T-helper 1 cell treated with Interleukin-12 subunit alpha and Interleukin-12 subunit beta and Interleukin-4 antibody, amounts not matched to agents 30 μg/mL and 1 μg/mL, for 36 hours (primary cell): ENCODE data around the gene SECISBP2.
A peak's percentile ranks its signal among the peaks of the same experiment; 100 is the strongest.

Experiments
- H3K27ac Mint-ChIP-seq: one replicate; pipeline ENCODE4 v1.8.0; 2021; ENCODE audit warnings: mild to moderate bottlenecking, mixed read lengths
- H3K27me3 Mint-ChIP-seq: one replicate; pipeline ENCODE4 v1.8.0; 2021; ENCODE audit warnings: low read depth, mixed read lengths
- H3K36me3 Mint-ChIP-seq: one replicate; pipeline ENCODE4 v1.8.0; 2021; ENCODE audit warnings: low read depth, mixed read lengths
- H3K4me1 Mint-ChIP-seq: one replicate; pipeline ENCODE4 v1.8.0; 2021; ENCODE audit warnings: low read depth, mixed read lengths
- H3K4me3 Mint-ChIP-seq: one replicate; pipeline ENCODE4 v1.8.0; 2021; ENCODE audit warnings: mild to moderate bottlenecking, moderate library complexity, mixed read lengths
- H3K9me3 Mint-ChIP-seq: one replicate; pipeline ENCODE4 v1.8.0; 2021; ENCODE audit warnings: mixed read lengths

Gene SECISBP2

DNA sequence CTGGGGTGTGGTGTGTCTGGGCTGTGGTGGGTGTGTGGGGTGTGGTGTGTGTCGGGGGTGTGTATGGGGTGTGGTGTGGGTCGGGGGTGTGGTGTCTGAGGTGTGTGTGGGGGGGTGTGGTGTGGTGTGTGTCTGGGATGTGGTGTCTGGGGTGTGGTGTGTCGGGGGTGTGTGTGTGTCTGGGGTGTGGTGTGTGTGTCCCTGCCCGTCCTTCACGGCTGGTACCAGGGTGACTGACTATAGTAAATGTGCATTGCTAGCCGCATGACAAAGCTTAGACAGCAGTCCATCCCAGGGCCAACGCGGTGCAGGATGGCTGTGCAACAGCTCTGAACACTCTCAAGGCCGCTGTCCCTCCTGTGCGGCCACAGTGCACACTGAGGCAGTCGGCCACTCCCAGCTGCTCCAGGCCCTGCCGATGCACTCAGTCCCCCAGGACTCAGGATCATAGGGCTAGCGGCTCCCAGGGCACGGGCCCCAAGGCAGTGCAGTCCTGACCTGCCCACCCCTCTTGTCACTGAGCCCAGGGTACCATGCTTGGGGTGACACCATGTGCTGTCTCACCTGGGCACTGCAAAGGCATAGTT is 54.0 kb downstream of the SECISBP2 start:
- Mint-ChIP-seq H3K27me3 (no peaks in the 10 kb centered on the region), H3K9me3 (no peaks in the 10 kb centered on the region), H3K36me3 (peaks cover 16% of the 10 kb centered on the region), H3K4me3 (peak overlapping the region; percentile 15), H3K4me1 (peaks cover 25% of the 10 kb centered on the region), H3K27ac (peak overlapping the region; percentile 58)

GRCh38 chr9:89372979-89373378 is 54.7 kb downstream of the SECISBP2 start:
- no peak overlapping the region for H3K4me3 Mint-ChIP-seq

DNA sequence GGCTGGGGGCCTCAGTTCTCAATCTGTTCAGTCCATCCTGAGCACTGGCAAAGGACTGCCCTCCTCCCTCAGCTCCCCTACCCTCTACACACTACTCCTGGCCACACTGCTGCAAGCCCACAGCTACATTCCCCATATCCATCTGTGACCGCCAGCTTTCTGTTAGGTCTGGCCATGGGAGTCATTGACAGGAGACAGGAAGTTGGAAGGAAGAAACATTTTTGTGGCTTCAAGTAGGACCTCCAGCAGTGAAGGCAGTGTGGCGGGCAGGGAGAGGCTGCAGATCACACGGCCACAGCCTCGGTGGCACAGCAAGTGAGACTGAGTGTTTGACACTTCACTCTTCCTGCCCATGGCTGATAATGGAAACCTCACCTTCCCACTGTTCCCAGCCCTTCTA is 55.9 kb downstream of the SECISBP2 start:
- Mint-ChIP-seq H3K4me1 (peaks cover 30% of the 10 kb centered on the region), H3K4me3 (no peak overlapping the region), H3K9me3 (no peaks in the 10 kb centered on the region), H3K27me3 (no peaks in the 10 kb centered on the region), H3K36me3 (peaks cover 34% of the 10 kb centered on the region), H3K27ac (peak overlapping the region; percentile 51)

More at GRCh38 chr9:89372979-89373378, 54.7 kb downstream of the SECISBP2 start:
- Mint-ChIP-seq H3K27me3 (no peaks in the 10 kb centered on the region), H3K27ac (peak overlapping the region; percentile 69), H3K4me1 (peaks cover 27% of the 10 kb centered on the region), H3K36me3 (peaks cover 22% of the 10 kb centered on the region), H3K9me3 (no peaks in the 10 kb centered on the region)

DNA sequence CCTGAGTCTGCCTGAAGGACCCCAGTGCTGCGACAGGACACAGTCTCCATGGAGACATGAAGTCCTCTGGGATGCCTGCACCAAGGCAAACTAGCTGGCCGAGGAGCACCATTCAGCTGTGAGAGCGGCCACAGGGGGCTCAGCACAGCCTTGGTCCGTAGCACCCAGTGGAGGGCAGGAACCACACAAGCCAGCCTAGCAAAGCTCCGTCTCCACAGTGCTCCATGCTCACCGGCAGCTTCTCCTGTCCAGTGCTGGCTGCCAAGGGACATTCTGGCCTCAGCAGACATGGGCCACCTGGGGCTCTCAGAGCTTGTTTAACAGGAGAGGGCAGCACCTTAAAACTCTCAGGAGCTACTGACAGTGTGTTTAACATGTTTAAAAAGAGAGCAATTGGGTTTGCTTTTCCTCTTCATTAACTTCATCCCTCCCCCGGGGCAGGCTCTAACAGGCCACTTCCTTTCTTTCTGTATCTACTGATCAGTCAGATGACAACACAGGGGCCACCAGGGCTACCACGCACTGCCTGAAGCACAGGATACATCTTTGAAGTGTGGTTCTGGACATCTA is 57.0 kb downstream of the SECISBP2 start:
- Mint-ChIP-seq H3K4me1 (peaks cover 36% of the 10 kb centered on the region), H3K36me3 (peaks cover 41% of the 10 kb centered on the region), H3K4me3 (no peak overlapping the region), H3K27me3 (no peaks in the 10 kb centered on the region), H3K9me3 (no peaks in the 10 kb centered on the region), H3K27ac (peak overlapping the region; percentile 80)

GRCh38 chr9:89376286-89376685 is 58.0 kb downstream of the SECISBP2 start:
- Mint-ChIP-seq H3K36me3 (peaks cover 48% of the 10 kb centered on the region), H3K4me1 (peaks cover 40% of the 10 kb centered on the region), H3K27ac (peak overlapping the region; percentile 80), H3K4me3 (no peak overlapping the region), H3K27me3 (no peaks in the 10 kb centered on the region), H3K9me3 (no peaks in the 10 kb centered on the region)

DNA sequence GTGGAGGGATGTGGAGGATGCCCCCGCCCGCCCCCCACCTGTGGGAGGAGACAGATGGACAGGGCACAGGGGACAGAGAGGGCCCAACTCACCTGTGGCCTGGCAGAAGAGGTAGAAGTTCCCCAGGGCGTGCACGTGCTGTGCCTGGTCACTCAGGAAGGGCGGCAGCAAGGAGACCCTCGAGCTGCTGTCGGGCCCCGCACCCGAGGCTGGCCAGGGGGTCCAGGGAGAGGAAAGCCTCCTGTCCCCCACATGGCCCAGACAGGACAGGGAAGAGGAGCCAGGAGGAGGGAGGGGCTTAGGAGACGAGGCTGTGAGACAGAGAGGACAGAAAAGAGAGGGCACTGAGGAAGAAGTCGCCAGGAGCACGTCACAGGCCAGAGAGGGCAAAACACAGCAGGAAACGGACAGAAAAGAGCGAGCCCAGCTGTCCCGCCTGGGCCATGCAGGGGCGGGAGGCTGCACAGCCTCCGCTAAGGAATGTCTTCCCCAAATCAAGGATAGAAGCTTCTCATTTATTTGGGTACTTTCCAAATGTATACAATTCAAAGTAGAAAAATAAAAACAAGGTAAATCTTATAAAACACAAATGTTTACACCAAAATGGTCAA is 58.5 kb downstream of the SECISBP2 start:
- Mint-ChIP-seq H3K4me3 (no peak overlapping the region), H3K27ac (peak overlapping the region; percentile 45), H3K36me3 (peaks cover 54% of the 10 kb centered on the region), H3K4me1 (peaks cover 45% of the 10 kb centered on the region), H3K9me3 (no peaks in the 10 kb centered on the region), H3K27me3 (no peaks in the 10 kb centered on the region)

DNA sequence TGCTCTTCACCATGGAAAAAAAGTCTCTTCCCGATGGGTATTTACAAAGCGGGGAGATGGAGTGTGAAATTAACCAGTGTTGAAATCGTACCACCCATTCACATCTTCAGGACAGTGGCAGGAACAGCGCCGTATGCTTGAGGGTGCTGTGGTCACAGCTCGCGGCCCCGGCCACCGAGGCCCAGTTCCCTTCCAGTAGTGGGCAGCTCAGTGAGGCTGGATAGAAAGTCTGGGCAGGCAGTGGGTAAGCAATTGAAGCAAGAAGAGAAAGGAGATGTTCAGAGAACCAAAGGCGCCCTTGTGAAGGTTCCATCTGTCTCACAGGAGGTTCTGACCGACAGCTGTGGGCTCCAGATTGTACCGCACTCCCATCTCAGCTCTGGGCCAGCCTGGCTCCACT is 59.1 kb downstream of the SECISBP2 start:
- H3K27ac Mint-ChIP-seq, result no peak overlapping the region
- H3K4me3 Mint-ChIP-seq, result no peak overlapping the region
- H3K4me1 Mint-ChIP-seq, result peaks cover 46% of the 10 kb centered on the region
- no peaks in the 10 kb centered on the region for H3K27me3 Mint-ChIP-seq
- no peaks in the 10 kb centered on the region for H3K9me3 Mint-ChIP-seq
- peaks cover 55% of the 10 kb centered on the region for H3K36me3 Mint-ChIP-seq

DNA sequence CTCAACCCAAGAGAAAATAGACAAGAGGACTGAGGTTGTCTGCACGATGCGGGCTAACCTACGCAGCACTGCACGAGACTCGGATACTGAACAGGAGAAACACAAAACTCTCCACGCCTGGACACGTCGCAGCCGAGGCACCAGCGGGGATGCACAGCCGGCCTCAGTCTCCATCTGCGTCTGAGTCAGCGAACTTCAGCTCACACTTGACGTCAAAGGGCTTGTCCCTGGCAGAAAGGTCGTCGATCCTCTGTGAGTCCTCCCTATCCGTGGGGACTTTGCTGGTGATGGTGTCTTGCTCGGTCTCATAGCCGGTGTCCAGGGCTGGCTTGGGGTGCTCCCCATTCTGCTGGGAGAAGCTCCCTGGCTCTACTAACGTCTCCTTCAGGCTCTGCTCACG is 60.2 kb downstream of the SECISBP2 start:
- Mint-ChIP-seq H3K9me3 (no peaks in the 10 kb centered on the region), H3K4me1 (peaks cover 46% of the 10 kb centered on the region), H3K27ac (peak overlapping the region; percentile 67), H3K36me3 (peaks cover 61% of the 10 kb centered on the region), H3K4me3 (no peak overlapping the region), H3K27me3 (no peaks in the 10 kb centered on the region)

DNA sequence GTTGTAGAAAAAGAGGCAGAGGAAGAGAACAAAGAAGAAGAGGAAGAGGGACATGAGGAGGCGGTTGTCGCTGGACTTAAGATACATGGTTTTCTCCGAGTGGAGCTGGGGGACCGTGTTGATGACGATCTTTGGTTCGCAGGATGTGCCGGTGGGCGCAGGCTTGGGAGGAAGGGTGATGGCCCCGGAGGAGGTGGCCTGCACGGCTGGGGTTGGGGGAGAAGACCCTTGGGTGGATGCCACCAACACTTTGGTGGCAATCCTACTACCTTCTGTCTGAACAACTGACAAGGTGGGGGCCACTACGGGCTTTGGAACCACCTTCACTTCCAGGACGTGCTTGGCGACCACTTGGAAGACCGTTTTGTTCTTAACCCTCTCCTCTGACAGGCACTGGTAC is 60.7 kb downstream of the SECISBP2 start:
- no peaks in the 10 kb centered on the region for H3K27me3 Mint-ChIP-seq
- H3K9me3 Mint-ChIP-seq, result no peaks in the 10 kb centered on the region
- peak overlapping the region; percentile 35 for H3K4me3 Mint-ChIP-seq
- peaks cover 50% of the 10 kb centered on the region for H3K4me1 Mint-ChIP-seq
- peaks cover 64% of the 10 kb centered on the region for H3K36me3 Mint-ChIP-seq
- peak overlapping the region; percentile 67 for H3K27ac Mint-ChIP-seq

- H3K27me3 Mint-ChIP-seq, result no peaks in the 10 kb centered on the region
- H3K4me1 Mint-ChIP-seq, result peaks cover 49% of the 10 kb centered on the region
- H3K36me3 Mint-ChIP-seq, result peaks cover 69% of the 10 kb centered on the region
- peak overlapping the region; percentile 67 for H3K27ac Mint-ChIP-seq
- H3K9me3 Mint-ChIP-seq, result no peaks in the 10 kb centered on the region
- H3K4me3 Mint-ChIP-seq, result peak overlapping the region; percentile 35
Observed at GRCh38 chr9:89379508-89380115, 61.3 kb downstream of the SECISBP2 start.

- H3K27ac Mint-ChIP-seq, result peak overlapping the region; percentile 31
- no peak overlapping the region for H3K4me3 Mint-ChIP-seq
- H3K9me3 Mint-ChIP-seq, result no peaks in the 10 kb centered on the region
- H3K27me3 Mint-ChIP-seq, result no peaks in the 10 kb centered on the region
- peaks cover 47% of the 10 kb centered on the region for H3K4me1 Mint-ChIP-seq
- peaks cover 72% of the 10 kb centered on the region for H3K36me3 Mint-ChIP-seq
Observed at GRCh38 chr9:89380437-89381307, 62.4 kb downstream of the SECISBP2 start.

DNA sequence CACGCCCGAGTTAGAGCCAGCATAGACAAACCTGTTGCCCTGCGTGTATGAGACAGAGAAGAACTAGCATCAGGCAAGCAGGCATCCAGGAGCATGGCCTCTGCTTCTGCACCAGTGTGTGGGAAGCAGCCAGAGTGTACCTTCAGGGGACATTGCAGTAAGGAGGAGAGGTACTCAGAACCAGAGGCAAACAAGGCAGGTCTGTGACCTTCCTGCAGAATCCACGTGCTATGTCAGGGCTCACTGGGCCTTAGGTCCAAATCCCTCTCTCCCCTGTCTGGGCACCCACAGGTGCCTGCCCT is 63.0 kb downstream of the SECISBP2 start:
- Mint-ChIP-seq H3K4me1 (peaks cover 45% of the 10 kb centered on the region), H3K4me3 (no peak overlapping the region), H3K27me3 (no peaks in the 10 kb centered on the region), H3K9me3 (no peaks in the 10 kb centered on the region), H3K36me3 (peaks cover 77% of the 10 kb centered on the region), H3K27ac (no peak overlapping the region)

- H3K9me3 Mint-ChIP-seq, result no peaks in the 10 kb centered on the region
- H3K27me3 Mint-ChIP-seq, result no peaks in the 10 kb centered on the region
- peak overlapping the region; percentile 49 for H3K27ac Mint-ChIP-seq
- peaks cover 74% of the 10 kb centered on the region for H3K36me3 Mint-ChIP-seq
- no peak overlapping the region for H3K4me3 Mint-ChIP-seq
- H3K4me1 Mint-ChIP-seq, result peaks cover 39% of the 10 kb centered on the region
Observed at GRCh38 chr9:89382026-89382986, 64.0 kb downstream of the SECISBP2 start.
